ENCODE results near the gene ACRV1. TPM values are rescaled to one million over a fixed set of nuclear protein-coding genes. Genes with fewer than 3 reads are reported as not detected.

The ACRV1 gene
- total and polyA plus RNA-seq, 2 donors (not counting 1 experiment from before 2014, with no cell fraction given): not detected

- Histone ChIP-seq H3K4me1 (ENCODE audit: control insufficient read depth, extremely low read depth, insufficient read depth, low read length) (peaks cover 7% of the 10 kb centered on the region), H3K36me3 (ENCODE audit: control insufficient read depth, insufficient read depth, low read length) (no peaks in the 10 kb centered on the region), H4K20me1 (ENCODE audit: control insufficient read depth, extremely low read depth, insufficient read depth, low read length) (no peaks in the 10 kb centered on the region), H2AFZ (ENCODE audit: low read length) (no peak overlapping the region), H3K27me3 (ENCODE audit: control insufficient read depth, insufficient read depth, low read length) (no peaks in the 10 kb centered on the region), H3K9me3 (ENCODE audit: control insufficient read depth, insufficient read depth, low read depth, low read length) (no peaks in the 10 kb centered on the region), H3K27ac (ENCODE audit: insufficient read depth, low read length) (no peak overlapping the region), H3K79me2 (ENCODE audit: control insufficient read depth, insufficient read depth, low read length) (no peaks in the 10 kb centered on the region), H3K9ac (ENCODE audit: insufficient read depth, low read length) (no peak overlapping the region), H3K4me2 (ENCODE audit: extremely low read depth, insufficient read depth, low read length) (no peak overlapping the region), H3K4me3 (replicated peaks in 1 of 4; ENCODE audit: control extremely low read depth in 1 of 4, insufficient read depth in 1 of 4, low read depth in 3 of 4, low read length in 4 of 4) (no peak overlapping the region)
- TF ChIP-seq EZH2 (IDR thresholded peaks at IDR 0.05; ENCODE audit: low read length, missing control alignments) (no peak), CTCF (conservative IDR thresholded peaks at IDR 0.05 in 1 of 2, IDR thresholded peaks at IDR 0.05 in 1 of 2; ENCODE audit: low read depth in 1 of 2, low read length in 2 of 2) (no peak)
- DNase-seq (ENCODE audit: low read depth in 2 of 2): no peak
These were observed 9.1 kb downstream of the ACRV1 start for GRCh38 chr11:125671561-125671960.

GRCh38 chr11:125670172-125670571 is 10.5 kb downstream of the ACRV1 start:
- Histone ChIP-seq H4K20me1 (ENCODE audit: control insufficient read depth, extremely low read depth, insufficient read depth, low read length) (no peaks in the 10 kb centered on the region), H3K9ac (ENCODE audit: insufficient read depth, low read length) (no peak overlapping the region), H3K9me3 (ENCODE audit: control insufficient read depth, insufficient read depth, low read depth, low read length) (no peaks in the 10 kb centered on the region), H3K4me2 (ENCODE audit: extremely low read depth, insufficient read depth, low read length) (no peak overlapping the region), H3K4me3 (replicated peaks in 1 of 4; ENCODE audit: control extremely low read depth in 1 of 4, insufficient read depth in 1 of 4, low read depth in 3 of 4, low read length in 4 of 4) (no peak overlapping the region), H3K36me3 (ENCODE audit: control insufficient read depth, insufficient read depth, low read length) (no peaks in the 10 kb centered on the region), H3K79me2 (ENCODE audit: control insufficient read depth, insufficient read depth, low read length) (no peaks in the 10 kb centered on the region), H2AFZ (ENCODE audit: low read length) (no peak overlapping the region), H3K4me1 (ENCODE audit: control insufficient read depth, extremely low read depth, insufficient read depth, low read length) (peaks cover 7% of the 10 kb centered on the region), H3K27me3 (ENCODE audit: control insufficient read depth, insufficient read depth, low read length) (no peaks in the 10 kb centered on the region), H3K27ac (ENCODE audit: insufficient read depth, low read length) (no peak overlapping the region)
- no peak for TF ChIP-seq CTCF (conservative IDR thresholded peaks at IDR 0.05 in 1 of 2, IDR thresholded peaks at IDR 0.05 in 1 of 2; ENCODE audit: low read depth in 1 of 2, low read length in 2 of 2)
- no peak for TF ChIP-seq EZH2 (IDR thresholded peaks at IDR 0.05; ENCODE audit: low read length, missing control alignments)
- DNase-seq (ENCODE audit: low read depth in 2 of 2): no peak

- Histone ChIP-seq H3K79me2 (ENCODE audit: control insufficient read depth, insufficient read depth, low read length) (no peaks in the 10 kb centered on the region), H3K9me3 (ENCODE audit: control insufficient read depth, insufficient read depth, low read depth, low read length) (no peaks in the 10 kb centered on the region), H3K27me3 (ENCODE audit: control insufficient read depth, insufficient read depth, low read length) (no peaks in the 10 kb centered on the region), H2AFZ (ENCODE audit: low read length) (no peak overlapping the region), H3K4me1 (ENCODE audit: control insufficient read depth, extremely low read depth, insufficient read depth, low read length) (no peaks in the 10 kb centered on the region), H3K27ac (ENCODE audit: insufficient read depth, low read length) (no peak overlapping the region), H3K36me3 (ENCODE audit: control insufficient read depth, insufficient read depth, low read length) (no peaks in the 10 kb centered on the region), H3K9ac (ENCODE audit: insufficient read depth, low read length) (no peak overlapping the region), H4K20me1 (ENCODE audit: control insufficient read depth, extremely low read depth, insufficient read depth, low read length) (no peaks in the 10 kb centered on the region), H3K4me3 (replicated peaks in 1 of 4; ENCODE audit: control extremely low read depth in 1 of 4, insufficient read depth in 1 of 4, low read depth in 3 of 4, low read length in 4 of 4) (no peak overlapping the region), H3K4me2 (ENCODE audit: extremely low read depth, insufficient read depth, low read length) (no peak overlapping the region)
- no peak for TF ChIP-seq CTCF (conservative IDR thresholded peaks at IDR 0.05 in 1 of 2, IDR thresholded peaks at IDR 0.05 in 1 of 2; ENCODE audit: low read depth in 1 of 2, low read length in 2 of 2)
- TF ChIP-seq EZH2 (IDR thresholded peaks at IDR 0.05; ENCODE audit: low read length, missing control alignments): no peak
- no peak for DNase-seq (ENCODE audit: low read depth in 2 of 2)
These were observed 13.5 kb downstream of the ACRV1 start for GRCh38 chr11:125667151-125667550.
